HepG2 (cell line): ENCODE results near the gene OVCA2. TPM values are rescaled to one million over a fixed set of nuclear protein-coding genes. Genes with fewer than 3 reads are reported as not detected.

Experiments used
- CBFB ChIP-seq: sonication (generic); formaldehyde crosslinking; IDR thresholded peaks from 2 replicates; pipeline ENCODE4 v1.4.0; 2020; ENCODE audit warnings: missing genetic modification reagents
- HMG20A ChIP-seq: IDR thresholded peaks from 2 replicates; pipeline ENCODE4 v1.6.1; 2016; ENCODE audit warnings: borderline replicate concordance
- KDM5B ChIP-seq: sonication (generic); formaldehyde crosslinking; IDR thresholded peaks from 2 replicates; pipeline ENCODE4 v1.4.0; 2020; ENCODE audit warnings: missing genetic modification reagents, mild to moderate bottlenecking, borderline replicate concordance
- KLF16 ChIP-seq, 2 experiments: sonication (generic) in 1 of 2; formaldehyde crosslinking in 1 of 2; IDR thresholded peaks; 2 replicates each; pipeline versions ENCODE4 v1.6.1 to v1.8.0; 2016 to 2023; ENCODE audit warnings: missing genetic modification reagents in 2 of 2, missing compliant biosample characterization in 1 of 2
- SNRNP70 ChIP-seq: fragments of 200-400 bp; formaldehyde crosslinking; IDR thresholded peaks from 2 replicates; pipeline ENCODE4 v1.6.1; 2017; ENCODE audit warnings: mild to moderate bottlenecking, low read depth, low read length, moderate library complexity
- TBX2 ChIP-seq: sonication (generic); formaldehyde crosslinking; IDR thresholded peaks from 2 replicates; pipeline ENCODE4 v1.5.0; 2020; ENCODE audit warnings: missing genetic modification reagents, mild to moderate bottlenecking, borderline replicate concordance
- ZNF142 ChIP-seq: sonication (generic); formaldehyde crosslinking; IDR thresholded peaks from 2 replicates; pipeline ENCODE4 v1.4.0; 2020; ENCODE audit warnings: missing genetic modification reagents
- ZNF670 ChIP-seq: sonication (generic); formaldehyde crosslinking; IDR thresholded peaks from 2 replicates; pipeline ENCODE4 v1.8.0; 2022; ENCODE audit warnings: mild to moderate bottlenecking, missing genetic modification reagents, borderline replicate concordance
- ZNF672 ChIP-seq: sonication (generic); formaldehyde crosslinking; IDR thresholded peaks from 2 replicates; pipeline ENCODE4 v1.8.1; 2022; ENCODE audit warnings: missing genetic modification reagents
- ZNF773 ChIP-seq: sonication (generic); formaldehyde crosslinking; IDR thresholded peaks from 2 replicates; pipeline ENCODE4 v1.4.0; 2020; ENCODE audit warnings: missing genetic modification reagents, borderline replicate concordance
- polyA plus RNA-seq, 8 experiments: library from polyadenylated mRNA; depleted of rRNA in 3 of 8; stranded (reverse) in 7 of 8; unstranded in 1 of 8; fragments of >200 nt; fragmentation: Illumina TruSeq in 4 of 8; extraction: Trizol in 4 of 8; gene quantifications; 2 replicates each; pipeline versions ENCODE4 v1.2.1 to v1.2.3, GENCODE V29; 2011 to 2016; ENCODE audit warnings: low read depth in 4 of 8, missing spikeins in 1 of 8, mixed read lengths in 1 of 8; ENCODE audit not compliant: insufficient read depth in 1 of 8
- total RNA-seq, 5 experiments: library from RNA; depleted of rRNA; stranded (reverse); fragments of >200 nt; fragmentation: Illumina TruSeq; extraction: Trizol; gene quantifications; 2 replicates each; pipeline ENCODE4 v1.2.3, GENCODE V29; 2016; ENCODE audit warnings: low read depth in 1 of 5
- TF ChIP-seq, protein P1 (sequence below): sonication (generic); formaldehyde crosslinking; IDR thresholded peaks from 2 replicates; pipeline ENCODE4 v1.5.0; 2020; ENCODE audit warnings: mild to moderate bottlenecking, missing genetic modification reagents
- TF ChIP-seq, protein P2 (sequence below): sonication (generic); formaldehyde crosslinking; conservative IDR thresholded peaks from 2 replicates; pipeline ENCODE4 v1.8.0; 2022; ENCODE audit warnings: mild to moderate bottlenecking, moderate library complexity, missing genetic modification reagents

OVCA2 gene
- total and polyA plus RNA-seq, 2 of the 13 experiments (the other 11 are each of a cell fraction or from before 2014, with no cell fraction given), result 23.7 to 28.2 TPM

GRCh38 chr17:1997289-1997926, 44.4 kb upstream of the OVCA2 start (continued):
- TF ChIP-seq KLF16 (CRISPR knock-in tag; IDR thresholded peaks at IDR 0.05), result no peak
- TF ChIP-seq, protein P1, sequence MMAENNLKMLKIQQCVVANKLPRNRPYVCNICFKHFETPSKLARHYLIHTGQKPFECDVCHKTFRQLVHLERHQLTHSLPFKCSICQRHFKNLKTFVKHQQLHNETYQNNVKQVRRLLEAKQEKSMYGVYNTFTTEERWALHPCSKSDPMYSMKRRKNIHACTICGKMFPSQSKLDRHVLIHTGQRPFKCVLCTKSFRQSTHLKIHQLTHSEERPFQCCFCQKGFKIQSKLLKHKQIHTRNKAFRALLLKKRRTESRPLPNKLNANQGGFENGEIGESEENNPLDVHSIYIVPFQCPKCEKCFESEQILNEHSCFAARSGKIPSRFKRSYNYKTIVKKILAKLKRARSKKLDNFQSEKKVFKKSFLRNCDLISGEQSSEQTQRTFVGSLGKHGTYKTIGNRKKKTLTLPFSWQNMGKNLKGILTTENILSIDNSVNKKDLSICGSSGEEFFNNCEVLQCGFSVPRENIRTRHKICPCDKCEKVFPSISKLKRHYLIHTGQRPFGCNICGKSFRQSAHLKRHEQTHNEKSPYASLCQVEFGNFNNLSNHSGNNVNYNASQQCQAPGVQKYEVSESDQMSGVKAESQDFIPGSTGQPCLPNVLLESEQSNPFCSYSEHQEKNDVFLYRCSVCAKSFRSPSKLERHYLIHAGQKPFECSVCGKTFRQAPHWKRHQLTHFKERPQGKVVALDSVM (CRISPR knock-in tag), result no peak
- no peak; the same call in 1 of the 2 replicates for TF ChIP-seq KDM5B
- no peak for TF ChIP-seq ZNF670 (CRISPR knock-in tag)
- TF ChIP-seq TBX2 (CRISPR knock-in tag), result no peak
- no peak for TF ChIP-seq ZNF142
- no peak for TF ChIP-seq ZNF672
- TF ChIP-seq SNRNP70, result no peak
- TF ChIP-seq ZNF773 (CRISPR knock-in tag), result no peak
- TF ChIP-seq, protein P2, sequence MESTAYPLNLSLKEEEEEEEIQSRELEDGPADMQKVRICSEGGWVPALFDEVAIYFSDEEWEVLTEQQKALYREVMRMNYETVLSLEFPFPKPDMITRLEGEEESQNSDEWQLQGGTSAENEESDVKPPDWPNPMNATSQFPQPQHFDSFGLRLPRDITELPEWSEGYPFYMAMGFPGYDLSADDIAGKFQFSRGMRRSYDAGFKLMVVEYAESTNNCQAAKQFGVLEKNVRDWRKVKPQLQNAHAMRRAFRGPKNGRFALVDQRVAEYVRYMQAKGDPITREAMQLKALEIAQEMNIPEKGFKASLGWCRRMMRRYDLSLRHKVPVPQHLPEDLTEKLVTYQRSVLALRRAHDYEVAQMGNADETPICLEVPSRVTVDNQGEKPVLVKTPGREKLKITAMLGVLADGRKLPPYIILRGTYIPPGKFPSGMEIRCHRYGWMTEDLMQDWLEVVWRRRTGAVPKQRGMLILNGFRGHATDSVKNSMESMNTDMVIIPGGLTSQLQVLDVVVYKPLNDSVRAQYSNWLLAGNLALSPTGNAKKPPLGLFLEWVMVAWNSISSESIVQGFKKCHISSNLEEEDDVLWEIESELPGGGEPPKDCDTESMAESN (CRISPR knock-in tag), result 0 out of 2 replicates have a peak, but pooled peaks have one; percentile 25
- no peak for TF ChIP-seq HMG20A (CRISPR knock-in tag)
- no peak for TF ChIP-seq CBFB
